Measurements from ENCODE around the gene SYCP2L.

The SYCP2L gene

DNA sequence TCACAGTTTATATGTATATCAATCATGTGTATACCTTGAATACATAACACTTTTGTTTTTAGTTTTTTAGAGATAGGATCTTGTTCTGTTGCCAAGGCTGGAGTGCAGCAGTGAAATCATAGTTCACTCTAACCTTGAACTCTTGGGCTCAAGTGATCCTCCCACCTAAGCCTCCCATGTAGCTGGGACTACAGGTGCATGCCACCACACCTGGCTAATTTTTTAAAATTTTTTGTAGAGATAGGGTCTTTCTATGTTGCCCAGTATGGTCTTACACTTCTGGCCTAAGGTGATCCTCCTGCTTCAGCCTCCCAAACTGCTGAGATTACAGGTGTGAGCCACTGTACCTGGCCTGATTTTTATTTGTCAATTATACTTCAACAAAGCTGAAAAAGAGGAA, 69.9 kb downstream of the SYCP2L start:
- Histone ChIP-seq H3K27me3 (no peaks in the 10 kb centered on the region; the same call in 1 of the 2 replicates), H3K4me1 (no peaks in the 10 kb centered on the region), H3K9me3 (no peaks in the 10 kb centered on the region), H3K36me3 (peaks cover 5% of the 10 kb centered on the region), H3K4me3 (ENCODE audit: low read depth, low read length) (no peak overlapping the region)
- TF ChIP-seq CTCF (IDR thresholded peaks at IDR 0.05; ENCODE audit: low read depth, low read length) = no peak
- no peak for DNase-seq

GRCh38 chr6:10957414-10957886, 70.6 kb downstream of the SYCP2L start:
- no peaks in the 10 kb centered on the region for H3K4me1 ChIP-seq
- H3K27me3 ChIP-seq = no peaks in the 10 kb centered on the region; the same call in 1 of the 2 replicates
- H3K4me3 ChIP-seq (ENCODE audit: low read depth, low read length) = no peak overlapping the region
- no peak for DNase-seq
- TF ChIP-seq CTCF (IDR thresholded peaks at IDR 0.05; ENCODE audit: low read depth, low read length) = no peak
- no peaks in the 10 kb centered on the region for H3K9me3 ChIP-seq
- peaks cover 5% of the 10 kb centered on the region for H3K36me3 ChIP-seq

DNA sequence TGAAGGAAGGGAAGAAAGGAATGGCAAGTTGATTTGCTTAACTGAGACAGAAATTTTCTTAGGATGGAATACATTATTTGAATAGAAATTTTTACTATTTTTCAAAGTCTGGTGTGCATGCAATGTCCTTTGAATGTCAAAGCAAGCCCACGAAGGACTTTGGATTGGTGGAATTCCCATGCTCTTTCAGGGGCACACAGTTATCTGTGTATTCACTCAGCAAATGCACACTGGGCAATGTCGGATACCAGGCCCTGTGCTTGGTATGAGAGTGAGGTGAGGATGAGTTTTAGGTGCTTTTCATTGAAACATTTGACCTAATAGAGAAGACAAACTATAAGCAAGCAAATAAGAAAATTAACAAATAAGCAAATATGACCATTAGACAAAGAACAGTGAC, 73.3 kb downstream of the SYCP2L start:
- Histone ChIP-seq H3K4me3 (ENCODE audit: low read depth, low read length) (no peak overlapping the region), H3K36me3 (no peaks in the 10 kb centered on the region; the same call in 1 of the 2 replicates), H3K9me3 (no peaks in the 10 kb centered on the region), H3K27me3 (no peaks in the 10 kb centered on the region), H3K4me1 (no peaks in the 10 kb centered on the region)
- no peak for DNase-seq
- no peak for TF ChIP-seq CTCF (IDR thresholded peaks at IDR 0.05; ENCODE audit: low read depth, low read length)

GRCh38 chr6:10961837-10962236, 75.0 kb downstream of the SYCP2L start:
- H3K4me1 ChIP-seq = no peaks in the 10 kb centered on the region
- DNase-seq = no peak
- no peak for TF ChIP-seq CTCF (IDR thresholded peaks at IDR 0.05; ENCODE audit: low read depth, low read length)
- H3K27me3 ChIP-seq = no peaks in the 10 kb centered on the region
- H3K4me3 ChIP-seq (ENCODE audit: low read depth, low read length) = no peak overlapping the region
- no peaks in the 10 kb centered on the region; the same call in 1 of the 2 replicates for H3K36me3 ChIP-seq
- H3K9me3 ChIP-seq = no peaks in the 10 kb centered on the region

DNA sequence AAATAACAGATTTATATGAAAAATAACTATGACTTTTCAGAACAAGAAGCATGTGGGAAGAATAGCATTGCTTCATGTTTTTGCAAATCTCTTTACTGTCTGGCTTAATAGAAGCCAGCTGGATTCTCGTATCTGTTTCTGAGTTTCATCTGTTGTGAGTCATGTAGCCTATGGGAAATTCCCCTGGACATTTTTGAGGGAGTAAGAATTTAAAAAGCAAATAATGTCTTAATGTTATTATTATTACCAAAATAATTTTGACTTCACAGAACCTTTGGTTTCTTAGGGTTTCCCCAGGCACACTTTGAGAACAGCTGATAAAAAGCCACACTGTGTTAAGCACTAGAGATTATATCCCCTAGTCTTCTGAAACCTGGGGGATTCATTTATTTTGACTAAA, 75.8 kb downstream of the SYCP2L start:
- TF ChIP-seq CTCF (IDR thresholded peaks at IDR 0.05; ENCODE audit: low read depth, low read length) = no peak
- Histone ChIP-seq H3K4me3 (ENCODE audit: low read depth, low read length) (no peak overlapping the region), H3K27me3 (no peaks in the 10 kb centered on the region), H3K9me3 (no peaks in the 10 kb centered on the region), H3K4me1 (no peaks in the 10 kb centered on the region), H3K36me3 (no peaks in the 10 kb centered on the region)
- no peak for DNase-seq

DNA sequence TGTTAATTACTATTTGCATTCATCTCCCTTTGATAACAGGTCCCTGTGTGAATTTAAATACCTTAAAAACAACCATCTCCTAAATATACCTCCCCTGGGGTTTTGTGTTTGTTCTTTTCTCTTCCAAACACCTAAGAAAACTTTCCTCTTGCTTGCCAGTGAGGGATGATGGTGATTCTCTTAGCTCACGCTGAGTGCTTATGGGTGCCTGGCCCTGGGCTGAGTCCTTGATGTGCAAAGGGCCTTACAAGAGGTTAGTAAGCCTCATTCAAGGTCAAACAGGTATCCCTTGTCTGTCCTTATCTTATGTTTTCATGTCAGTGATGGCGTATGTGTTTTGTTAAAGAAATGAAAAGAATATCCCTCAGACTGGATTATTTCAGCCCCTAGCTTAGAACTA, 76.3 kb downstream of the SYCP2L start:
- no peaks in the 10 kb centered on the region for H3K4me1 ChIP-seq
- no peak for TF ChIP-seq CTCF (IDR thresholded peaks at IDR 0.05; ENCODE audit: low read depth, low read length)
- H3K4me3 ChIP-seq (ENCODE audit: low read depth, low read length) = no peak overlapping the region
- no peaks in the 10 kb centered on the region for H3K9me3 ChIP-seq
- no peak for DNase-seq
- H3K27me3 ChIP-seq = no peaks in the 10 kb centered on the region
- no peaks in the 10 kb centered on the region for H3K36me3 ChIP-seq

Measured in BE2C (cell line).